DMS153 (cell line): Measurements from ENCODE around the gene RASSF5.
"Not testable (repeated sequence)": the region's sequence is repeated elsewhere in the genome, so short reads cannot be mapped to it uniquely, and the experiment has no call there.

ENCODE experiments used
- DNase-seq: peaks from one replicate; lab custom pipeline; 2025; lab: John Stamatoyannopoulos, UW

The RASSF5 gene

GRCh38 chr1:206569556-206569955, 62.2 kb downstream of the RASSF5 start:
- DNase-seq = no peak

- no peak for DNase-seq
Observed at GRCh38 chr1:206570529-206570928, 63.2 kb downstream of the RASSF5 start.

GRCh38 chr1:206572835-206573234, 65.5 kb downstream of the RASSF5 start:
- DNase-seq = no peak

GRCh38 chr1:206573319-206573718, 66.0 kb downstream of the RASSF5 start:
- no peak for DNase-seq

- no peak for DNase-seq
Observed at GRCh38 chr1:206573762-206574161, 66.4 kb downstream of the RASSF5 start.

- DNase-seq = no peak
Observed at GRCh38 chr1:206575165-206575893, 68.0 kb downstream of the RASSF5 start.

GRCh38 chr1:206575894-206576737, 68.8 kb downstream of the RASSF5 start:
- DNase-seq = no peak

- DNase-seq = no peak
Observed at GRCh38 chr1:206577626-206578025, 70.3 kb downstream of the RASSF5 start.

GRCh38 chr1:206578068-206578977, 71.0 kb downstream of the RASSF5 start:
- DNase-seq = peak; percentile 31

- no peak for DNase-seq
Observed at GRCh38 chr1:206578978-206579374, 71.6 kb downstream of the RASSF5 start.

- DNase-seq = no peak
Observed at GRCh38 chr1:206579747-206580437, 72.6 kb downstream of the RASSF5 start.

- DNase-seq = no peak
Observed at GRCh38 chr1:206580438-206581113, 73.2 kb downstream of the RASSF5 start.

- DNase-seq = not testable (repeated sequence)
Observed at GRCh38 chr1:206581114-206581497, 73.8 kb downstream of the RASSF5 start.

- no peak for DNase-seq
Observed at GRCh38 chr1:206581571-206581981, 74.2 kb downstream of the RASSF5 start.

- no peak for DNase-seq
Observed at GRCh38 chr1:206582537-206582936, 75.2 kb downstream of the RASSF5 start.

- DNase-seq = no peak
Observed at GRCh38 chr1:206582971-206583706, 75.8 kb downstream of the RASSF5 start.

- peak; percentile 42 for DNase-seq
Observed at GRCh38 chr1:206583707-206584648, 76.6 kb downstream of the RASSF5 start.

- DNase-seq = no peak
Observed at GRCh38 chr1:206584683-206585082, 77.4 kb downstream of the RASSF5 start.
